Prostate gland (tissue), 2 donors: Measurements from ENCODE around the gene SLC13A4. TPM values are rescaled to one million over a fixed set of nuclear protein-coding genes. Genes with fewer than 3 reads are reported as not detected.

ENCODE experiments used
- DNase-seq: peaks from one replicate; pipeline ENCODE4 v3.0.0-alpha.2; 2019; ENCODE audit warnings: low spot score
- H3K27ac ChIP-seq, 2 donors: fragments of 200-600 bp; sonication (generic); 2 replicates each; pipeline ENCODE4 v1.5.1; 2017 to 2019
- H3K27me3 ChIP-seq: fragments of 200-600 bp; sonication (generic); replicated peaks from 2 replicates; pipeline ENCODE4 v1.5.1; 2019; ENCODE audit not compliant: insufficient read depth
- H3K36me3 ChIP-seq, 2 donors: fragments of 200-600 bp; sonication (generic); 1 replicate in 1 of 2; 2 replicates in 1 of 2; pipeline versions ENCODE4 v1.5.1 to v1.8.1; 2017 to 2019
- H3K4me1 ChIP-seq: fragments of 200-600 bp; sonication (generic); replicated peaks from 2 replicates; pipeline ENCODE4 v1.5.1; 2019
- H3K4me3 ChIP-seq, 2 donors: fragments of 200-600 bp; sonication (generic); 2 replicates each; pipeline ENCODE4 v1.5.1; 2017 to 2019
- H3K9me3 ChIP-seq: fragments of 200-600 bp; sonication (generic); 2 replicates; pipeline ENCODE4 v1.5.1; 2017
- CTCF ChIP-seq, 4 experiments: fragments of 200-600 bp in 2 of 4; fragments of 450-650 bp in 2 of 4; sonication (generic) in 2 of 4; IDR thresholded peaks; 1 replicate in 3 of 4; 2 replicates in 1 of 4; pipeline ENCODE4 v1.5.1; 2016 to 2019; ENCODE audit warnings: antibody characterized with exemption in 4 of 4, mild to moderate bottlenecking in 2 of 4, moderate library complexity in 2 of 4
- POLR2A ChIP-seq: fragments of 450-650 bp; IDR thresholded peaks from one replicate; pipeline ENCODE4 v1.6.1; 2016; ENCODE audit warnings: antibody characterized with exemption, mild to moderate bottlenecking
- POLR2AphosphoS5 ChIP-seq: sonication (generic); formaldehyde crosslinking; IDR thresholded peaks from one replicate; pipeline ENCODE4 v1.6.1; 2017; ENCODE audit warnings: antibody characterized with exemption
- WGBS: methylation state at CpG from one replicate; pipeline ENCODE4 v1.1.5; 2018; 5-methylcytosine and 5-hydroxymethylcytosine counted together
- intact Hi-C: fragments of 100-400 bp; cut with DNase I; formaldehyde crosslinking; loops from one replicate; pipeline ENCODE4 v1.14.2; 2022
- total RNA-seq, 2 donors: library from RNA; depleted of rRNA; stranded (reverse); fragments of >200 nt; gene quantifications; one replicate each; pipeline ENCODE4 v1.1.0, GENCODE V29; 2016

The SLC13A4 gene
- total RNA-seq, 2 donors from 2014 or later = 9.4 TPM; not detected in 1

GRCh38 chr7:135659159-135659846 lies 68.7 kb downstream of the SLC13A4 start:
- Histone ChIP-seq H3K4me1 (no peaks in the 10 kb centered on the region), H3K27ac (no peak overlapping the region), H3K4me3 (no peak overlapping the region), H3K36me3 (no peaks in the 10 kb centered on the region), H3K27me3 (no peaks in the 10 kb centered on the region), H3K9me3 (no peaks in the 10 kb centered on the region)
- 63% methylated on average over 9 of the region's 9 CpGs for WGBS
- no peak for DNase-seq
- TF ChIP-seq CTCF (IDR thresholded peaks at IDR 0.05) (no peak), POLR2AphosphoS5 (no peak), POLR2A (no peak)
- intact Hi-C loops = no loop called here

GRCh38 chr7:135658564-135658963 lies 69.4 kb downstream of the SLC13A4 start:
- Histone ChIP-seq H3K9me3 (no peaks in the 10 kb centered on the region), H3K27me3 (no peaks in the 10 kb centered on the region), H3K4me1 (no peaks in the 10 kb centered on the region), H3K36me3 (no peaks in the 10 kb centered on the region), H3K4me3 (no peak overlapping the region), H3K27ac (no peak overlapping the region)
- 92% methylated on average over 5 of the region's 5 CpGs for WGBS
- no peak for TF ChIP-seq POLR2A
- TF ChIP-seq POLR2AphosphoS5 = no peak
- no peak for TF ChIP-seq CTCF (IDR thresholded peaks at IDR 0.05)
- no peak for DNase-seq
- intact Hi-C loops = no loop called here

- H3K4me3 ChIP-seq = no peak overlapping the region
- no peak overlapping the region for H3K27ac ChIP-seq
- no peaks in the 10 kb centered on the region for H3K36me3 ChIP-seq
- intact Hi-C loops = no loop called here
- 90% methylated on average over 12 of the region's 12 CpGs for WGBS
- no peak for DNase-seq
- H3K9me3 ChIP-seq = no peaks in the 10 kb centered on the region
- no peaks in the 10 kb centered on the region for H3K4me1 ChIP-seq
- no peak for TF ChIP-seq POLR2AphosphoS5
- TF ChIP-seq CTCF (IDR thresholded peaks at IDR 0.05) = no peak
- TF ChIP-seq POLR2A = no peak
- H3K27me3 ChIP-seq = no peaks in the 10 kb centered on the region
Measured at GRCh38 chr7:135653340-135654080, 74.5 kb downstream of the SLC13A4 start.

- no peak for DNase-seq
- intact Hi-C loops = no loop called here
- no peak for TF ChIP-seq CTCF (IDR thresholded peaks at IDR 0.05)
- TF ChIP-seq POLR2A = no peak
- TF ChIP-seq POLR2AphosphoS5 = no peak
- H3K9me3 ChIP-seq = no peaks in the 10 kb centered on the region
- H3K27me3 ChIP-seq = no peaks in the 10 kb centered on the region
- no peak overlapping the region for H3K27ac ChIP-seq
- WGBS = 80% methylated on average over 15 of the region's 15 CpGs
- H3K4me3 ChIP-seq = no peak overlapping the region
- H3K4me1 ChIP-seq = no peaks in the 10 kb centered on the region
- H3K36me3 ChIP-seq = no peaks in the 10 kb centered on the region
Measured at GRCh38 chr7:135650831-135651573, 77.0 kb downstream of the SLC13A4 start.
